CD4-positive, alpha-beta T cell treated with Interleukin-4 for 1 hour (primary cell): Measurements from ENCODE around the gene POLG2.
"Not testable (repeated sequence)": the region's sequence is repeated elsewhere in the genome, so short reads cannot be mapped to it uniquely, and the experiment has no call there.

ENCODE experiments used
- DNase-seq, 2 donors: peaks; one replicate each; pipeline ENCODE4 v3.0.0-alpha.2; 2020 to 2022

The POLG2 gene

DNA sequence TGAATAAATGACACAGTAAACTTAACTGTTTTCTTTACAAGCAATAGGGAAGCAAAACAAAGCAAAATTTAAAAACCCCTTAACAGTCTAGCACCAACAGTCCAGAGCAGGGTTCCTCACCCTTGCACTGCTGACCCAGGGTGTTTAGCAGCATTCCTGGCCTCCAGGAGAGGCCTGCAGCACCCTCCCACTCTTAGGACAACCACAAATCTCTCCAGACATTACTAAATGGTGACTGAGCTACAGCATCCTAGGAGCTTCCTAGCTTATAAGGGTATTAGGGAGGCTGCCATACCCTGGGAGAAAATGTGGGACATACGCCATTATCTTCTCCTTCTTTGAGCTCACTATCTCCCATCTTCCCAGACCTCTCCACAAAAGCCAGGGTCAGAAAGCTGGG lies 15.9 kb downstream of the POLG2 start:
- no peak for DNase-seq

GRCh38 chr17:64477849-64478248 lies 19.0 kb downstream of the POLG2 start:
- DNase-seq = no peak

GRCh38 chr17:64472564-64472963 lies 24.3 kb downstream of the POLG2 start:
- DNase-seq = no peak

GRCh38 chr17:64471440-64471839 lies 25.4 kb downstream of the POLG2 start:
- DNase-seq = no peak

DNA sequence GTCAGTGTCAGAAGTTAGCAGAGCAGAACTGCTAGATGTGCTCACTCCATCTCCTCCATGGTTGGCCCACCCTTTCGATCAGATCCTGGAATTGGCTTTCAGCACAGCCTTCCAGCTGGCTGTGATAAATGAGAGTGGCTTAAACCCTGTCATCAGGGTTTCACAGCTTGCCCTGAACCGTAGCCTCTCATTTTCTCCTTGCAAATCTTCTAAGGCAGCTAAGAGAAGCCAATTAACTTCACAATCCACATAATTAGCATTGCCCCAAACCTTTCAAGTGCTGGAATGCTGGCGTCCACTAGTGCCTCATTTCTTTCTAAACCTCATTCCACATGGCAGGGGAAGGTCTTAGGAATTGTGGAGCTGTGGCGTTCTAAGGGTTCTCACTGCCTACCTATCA lies 26.2 kb downstream of the POLG2 start:
- no peak for DNase-seq

DNA sequence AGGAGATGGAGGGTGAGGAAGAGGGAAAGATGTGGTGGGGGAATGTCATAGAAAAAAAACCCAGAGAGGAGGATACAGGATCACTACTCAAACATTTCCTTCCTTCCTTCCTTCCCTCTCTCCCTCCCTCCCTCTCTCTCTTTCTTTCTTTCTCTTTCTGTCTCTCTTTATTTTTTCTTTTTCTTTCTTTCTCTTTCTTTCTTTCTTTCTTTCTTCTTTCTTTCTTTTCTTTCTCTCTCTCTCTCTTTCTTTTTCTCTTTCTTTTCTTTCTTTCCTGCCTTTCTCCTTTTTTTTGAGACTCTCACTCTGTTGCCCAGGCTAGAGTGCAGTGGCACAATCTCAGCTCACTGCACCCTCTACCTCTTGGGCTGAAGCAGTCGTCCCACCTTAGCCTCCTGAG lies 30.0 kb downstream of the POLG2 start:
- not testable (repeated sequence) for DNase-seq

- no peak for DNase-seq
Measured at GRCh38 chr17:64466019-64466735, 30.7 kb downstream of the POLG2 start.

DNA sequence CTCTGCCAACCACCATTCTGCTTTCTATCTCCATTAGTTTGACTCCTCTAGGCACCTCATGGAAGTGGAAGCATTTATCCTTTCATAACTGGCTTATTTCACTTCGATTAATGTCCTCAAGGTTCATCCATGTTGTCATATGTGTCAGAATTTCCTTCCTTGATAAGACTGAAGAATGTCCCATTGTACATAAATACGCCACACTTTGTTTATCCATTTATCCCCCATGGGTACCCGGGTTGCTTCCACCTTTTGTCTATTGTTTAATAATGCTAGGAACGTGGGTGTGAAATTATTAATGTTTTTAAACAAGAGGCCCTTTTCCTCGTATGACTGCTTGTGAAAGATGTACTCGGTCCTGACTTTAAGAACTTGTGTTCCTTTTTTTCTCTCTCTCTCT lies 35.1 kb downstream of the POLG2 start:
- DNase-seq = no peak

DNA sequence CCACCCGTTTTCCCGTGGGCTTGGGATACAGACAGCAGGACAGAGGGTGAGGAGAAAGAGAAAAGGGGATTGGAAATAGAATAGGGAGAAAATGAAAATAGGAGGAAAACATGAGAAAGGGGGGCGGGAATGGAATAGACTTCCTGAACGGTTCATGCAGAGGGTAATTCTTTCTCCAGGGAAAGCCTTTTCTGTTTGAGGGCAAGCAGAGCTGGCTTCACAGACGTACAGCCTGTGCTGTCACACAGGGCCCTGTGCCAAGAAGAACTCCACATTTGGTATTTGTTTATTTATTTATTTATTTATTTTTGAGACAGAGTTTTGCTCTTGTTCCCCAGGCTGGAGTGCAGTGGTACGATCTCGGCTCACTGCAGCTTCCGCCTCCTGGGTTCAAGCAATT lies 35.9 kb downstream of the POLG2 start:
- DNase-seq = no peak

- DNase-seq = not testable (repeated sequence)
Measured at GRCh38 chr17:64459818-64460217, 37.0 kb downstream of the POLG2 start.

DNA sequence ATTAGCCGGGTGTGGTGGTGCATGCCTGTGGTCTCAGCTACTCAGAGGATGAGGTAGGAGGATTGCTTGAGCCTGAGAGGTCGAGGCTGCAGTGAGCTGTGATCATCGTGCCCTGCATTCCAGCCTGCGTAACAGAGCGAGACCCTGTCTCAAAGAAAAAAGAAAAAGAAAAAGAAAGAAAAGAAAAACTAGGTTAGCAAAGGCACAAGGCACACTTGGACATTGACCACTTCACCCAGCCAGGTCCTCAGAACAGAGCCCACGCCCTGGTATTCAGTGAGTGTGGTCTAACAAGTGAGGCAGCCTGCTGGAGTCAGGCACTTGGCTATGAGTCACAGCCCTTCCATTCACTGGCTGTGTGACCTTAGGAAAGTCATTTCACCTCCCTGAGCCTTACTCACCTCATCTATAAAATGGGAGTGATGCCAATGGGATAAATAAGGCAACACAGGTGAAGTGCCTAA lies 37.5 kb downstream of the POLG2 start:
- DNase-seq = no peak

- DNase-seq = no peak
Measured at GRCh38 chr17:64458756-64459155, 38.1 kb downstream of the POLG2 start.

- DNase-seq = no peak
Measured at GRCh38 chr17:64457156-64457555, 39.7 kb downstream of the POLG2 start.

GRCh38 chr17:64455993-64456885 lies 40.6 kb downstream of the POLG2 start:
- DNase-seq = peak; percentile 41 to 51

- no peak for DNase-seq
Measured at GRCh38 chr17:64449545-64449944, 47.3 kb downstream of the POLG2 start.

- peak; percentile 36 to 64 for DNase-seq
Measured at GRCh38 chr17:64448665-64449512, 48.0 kb downstream of the POLG2 start, which contains the start of gene MILR1. MILR1 (plus strand) TSS chr17:64449115; CDS start chr17:64449169, 54 bp downstream.

DNA sequence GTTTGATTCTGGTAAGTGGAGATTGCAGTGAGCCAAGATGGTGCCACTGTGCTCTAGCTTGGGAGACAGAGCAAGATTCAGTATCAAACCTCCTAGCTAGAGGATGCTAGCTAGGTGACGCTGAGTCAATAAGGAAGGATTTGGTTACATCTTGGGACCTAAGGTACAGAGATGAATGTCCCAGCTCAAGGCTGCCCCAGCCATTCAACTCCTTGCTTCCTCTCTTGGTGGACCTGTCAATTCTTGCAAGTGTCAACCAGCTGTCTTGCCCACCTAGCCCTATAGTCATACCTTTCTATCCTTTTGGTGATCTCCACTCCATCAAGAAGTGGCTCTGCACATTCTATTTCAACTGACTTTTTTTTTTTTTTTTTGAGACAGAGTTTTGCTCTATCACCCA lies 49.3 kb downstream of the POLG2 start:
- no peak for DNase-seq

GRCh38 chr17:64443086-64443760 lies 53.6 kb downstream of the POLG2 start:
- DNase-seq = no peak

- DNase-seq = peak in 1 of 2 donors; percentile 25
Measured at GRCh38 chr17:64442541-64442971, 54.3 kb downstream of the POLG2 start.

DNA sequence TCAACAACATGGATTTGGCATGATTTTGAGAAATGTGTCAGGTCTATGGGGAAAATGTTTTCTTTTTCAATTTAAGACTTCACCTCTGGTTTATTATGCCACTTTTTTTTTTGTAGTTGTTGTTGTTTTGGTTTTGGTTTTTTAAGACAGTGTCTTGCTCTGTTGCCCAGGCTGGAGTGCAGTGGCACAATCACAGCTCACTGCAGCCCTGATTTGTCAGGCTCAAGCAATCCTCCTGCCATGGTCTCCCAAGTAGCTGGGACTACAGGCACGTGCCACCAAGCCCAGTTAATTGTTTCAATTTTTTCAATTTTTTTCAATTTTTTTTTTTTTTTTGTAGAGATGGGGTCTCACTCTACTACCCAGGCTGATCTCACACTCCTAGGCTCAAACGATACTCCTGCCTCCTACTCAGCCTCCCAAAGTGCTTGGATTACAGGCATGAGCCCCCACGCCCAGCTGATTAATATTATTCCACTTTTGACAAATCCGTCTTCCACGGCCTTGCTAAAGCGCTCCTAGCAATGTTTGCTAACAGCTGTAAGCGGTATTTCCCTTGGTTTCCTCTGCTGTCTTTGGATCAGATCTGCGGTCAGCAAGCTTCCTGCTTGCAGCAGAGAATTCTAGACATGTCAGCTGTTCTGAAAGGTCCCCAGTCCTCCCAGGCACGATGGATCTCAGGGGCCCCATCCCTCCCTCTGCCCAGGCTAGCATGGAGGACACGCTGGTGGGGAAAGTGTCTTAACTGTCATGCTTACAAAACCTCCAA lies 54.9 kb downstream of the POLG2 start:
- peak; percentile 48 to 62 for DNase-seq

- DNase-seq = no peak
Measured at GRCh38 chr17:64439956-64440355, 56.9 kb downstream of the POLG2 start.
